H9 (cell line): ENCODE measurements around the gene SCNN1B. TPM values are rescaled to one million over a fixed set of nuclear protein-coding genes. Genes with fewer than 3 reads are reported as not detected.

ENCODE experiments used
- DNase-seq: peaks from one replicate; pipeline ENCODE4 v3.0.0-alpha.2; 2017
- H2AFZ ChIP-seq: one replicate; pipeline ENCODE4 v1.6.1; 2013; ENCODE audit warnings: mild to moderate bottlenecking, low read length, control low read depth, moderate library complexity
- H2AK5ac ChIP-seq: 2 replicates; pipeline ENCODE4 v1.6.1; 2013; ENCODE audit warnings: low read length, control low read depth, mixed read lengths; ENCODE audit not compliant: insufficient read length
- H2BK120ac ChIP-seq: one replicate; pipeline ENCODE4 v1.6.1; 2013; ENCODE audit warnings: low read depth, mild to moderate bottlenecking, low read length, control low read depth, inconsistent platforms; ENCODE audit not compliant: poor library complexity, severe bottlenecking
- H2BK12ac ChIP-seq: 2 replicates; pipeline ENCODE4 v1.6.1; 2013; ENCODE audit warnings: low read length, control low read depth, mixed read lengths, low read depth; ENCODE audit not compliant: insufficient read length
- H2BK15ac ChIP-seq: 2 replicates; pipeline ENCODE4 v1.6.1; 2013; ENCODE audit warnings: low read depth, low read length, control low read depth
- H2BK20ac ChIP-seq: one replicate; pipeline ENCODE4 v1.6.1; 2013; ENCODE audit warnings: low read depth, mild to moderate bottlenecking, low read length, control low read depth, inconsistent platforms; ENCODE audit not compliant: poor library complexity, severe bottlenecking
- H2BK5ac ChIP-seq: 2 replicates; pipeline ENCODE4 v1.6.1; 2013; ENCODE audit warnings: low read length, control low read depth, mixed read lengths; ENCODE audit not compliant: insufficient read length
- H3K14ac ChIP-seq: 2 replicates; pipeline ENCODE4 v1.6.1; 2013; ENCODE audit warnings: low read length, control low read depth; ENCODE audit not compliant: insufficient read depth
- H3K18ac ChIP-seq: 2 replicates; pipeline ENCODE4 v1.6.1; 2013; ENCODE audit warnings: low read depth, mild to moderate bottlenecking, mixed read lengths, low read length, control low read depth; ENCODE audit not compliant: insufficient read length
- H3K23ac ChIP-seq: 2 replicates; pipeline ENCODE4 v1.6.1; 2013; ENCODE audit warnings: low read length, control low read depth, mixed read lengths, low read depth; ENCODE audit not compliant: insufficient read length
- H3K23me2 ChIP-seq: 2 replicates; pipeline ENCODE4 v1.6.1; 2013; ENCODE audit warnings: low read depth, mild to moderate bottlenecking, mixed read lengths, low read length, control low read depth; ENCODE audit not compliant: insufficient read length, poor library complexity, severe bottlenecking
- H3K27ac ChIP-seq: 2 replicates; pipeline ENCODE4 v1.5.1; 2013; ENCODE audit warnings: low read length, control low read depth, mixed read lengths, low read depth; ENCODE audit not compliant: insufficient read length
- H3K27me3 ChIP-seq: 2 replicates; pipeline ENCODE4 v1.6.1; 2013; ENCODE audit warnings: low read length, control low read depth, inconsistent platforms; ENCODE audit not compliant: insufficient read depth
- H3K4ac ChIP-seq: 2 replicates; pipeline ENCODE4 v1.6.1; 2013; ENCODE audit warnings: low read depth, mild to moderate bottlenecking, control low read depth, inconsistent platforms, low read length, moderate library complexity
- H3K4me1 ChIP-seq: 2 replicates; pipeline ENCODE4 v1.6.1; 2013; ENCODE audit warnings: low read length, control low read depth, inconsistent platforms; ENCODE audit not compliant: insufficient read depth
- H3K4me2 ChIP-seq: 2 replicates; pipeline ENCODE4 v1.6.1; 2013; ENCODE audit warnings: low read length, control low read depth, mixed read lengths; ENCODE audit not compliant: insufficient read length, insufficient read depth
- H3K56ac ChIP-seq: 2 replicates; pipeline ENCODE4 v1.6.1; 2013; ENCODE audit warnings: low read depth, mild to moderate bottlenecking, mixed read lengths, low read length, control low read depth; ENCODE audit not compliant: insufficient read length
- H3K79me1 ChIP-seq: 2 replicates; pipeline ENCODE4 v1.6.1; 2013; ENCODE audit warnings: low read depth, mild to moderate bottlenecking, moderate library complexity, low read length, control low read depth, inconsistent platforms; ENCODE audit not compliant: insufficient read depth, poor library complexity, severe bottlenecking
- H3K79me2 ChIP-seq: 2 replicates; pipeline ENCODE4 v1.6.1; 2013; ENCODE audit warnings: low read length, control low read depth, inconsistent platforms; ENCODE audit not compliant: insufficient read depth
- H3K9ac ChIP-seq: 2 replicates; pipeline ENCODE4 v1.6.1; 2013; ENCODE audit warnings: low read length, control low read depth, mixed read lengths; ENCODE audit not compliant: insufficient read length; ENCODE audit errors: extremely low read depth
- H3K9me3 ChIP-seq: one replicate; pipeline ENCODE4 v1.6.1; 2013; ENCODE audit warnings: low read depth, low read length, inconsistent platforms; ENCODE audit not compliant: control insufficient read depth
- H3T11ph ChIP-seq: one replicate; pipeline ENCODE4 v1.6.1; 2013; ENCODE audit warnings: mild to moderate bottlenecking, low read length, control low read depth, inconsistent platforms
- H4K20me1 ChIP-seq: one replicate; pipeline ENCODE4 v1.6.1; 2013; ENCODE audit not compliant: control insufficient read depth, insufficient read length, insufficient read depth
- H4K5ac ChIP-seq: 2 replicates; pipeline ENCODE4 v1.6.1; 2013; ENCODE audit warnings: low read depth, mild to moderate bottlenecking, mixed read lengths, low read length, control low read depth; ENCODE audit not compliant: insufficient read length
- H4K8ac ChIP-seq: replicated peaks from 2 replicates; pipeline ENCODE4 v1.6.1; 2013; ENCODE audit warnings: low read length, control low read depth, mixed read lengths, low read depth; ENCODE audit not compliant: insufficient read length
- H4K91ac ChIP-seq: 2 replicates; pipeline ENCODE4 v1.6.1; 2013; ENCODE audit warnings: low read depth, mild to moderate bottlenecking, moderate library complexity, mixed read lengths, low read length, control low read depth; ENCODE audit not compliant: insufficient read length
- H3K27ac Mint-ChIP-seq, 3 experiments: 2 replicates in 2 of 3; 3 replicates in 1 of 3; pipeline ENCODE4 v1.8.0; 2020 to 2021; ENCODE audit warnings: mixed read lengths in 3 of 3, mild to moderate bottlenecking in 1 of 3, moderate library complexity in 1 of 3
- H3K27me3 Mint-ChIP-seq: 2 replicates; pipeline ENCODE4 v1.8.0; 2021; ENCODE audit warnings: low read depth, mild to moderate bottlenecking, moderate library complexity, mixed read lengths
- H3K36me3 Mint-ChIP-seq, 3 experiments: 2 replicates in 2 of 3; 3 replicates in 1 of 3; pipeline ENCODE4 v1.8.0; 2020 to 2021; ENCODE audit warnings: low read depth in 3 of 3, mixed read lengths in 3 of 3; ENCODE audit not compliant: insufficient read depth in 1 of 3
- H3K4me1 Mint-ChIP-seq, 2 experiments: 2 replicates each; pipeline ENCODE4 v1.8.0; 2020; ENCODE audit warnings: mixed read lengths in 2 of 2
- H3K4me3 Mint-ChIP-seq, 2 experiments: 2 replicates in 1 of 2; 3 replicates in 1 of 2; pipeline ENCODE4 v1.8.0; 2020 to 2021; ENCODE audit warnings: mild to moderate bottlenecking in 2 of 2, mixed read lengths in 2 of 2, moderate library complexity in 1 of 2
- H3K9me3 Mint-ChIP-seq, 2 experiments: 2 replicates in 1 of 2; 3 replicates in 1 of 2; pipeline ENCODE4 v1.8.0; 2020; ENCODE audit warnings: mild to moderate bottlenecking in 2 of 2, mixed read lengths in 2 of 2, moderate library complexity in 1 of 2
- WGBS: extraction: QIAGEN DNeasy Blood & Tissue Kit; methylation state at CpG from one replicate; pipeline ENCODE4 v1.1.7; 2013; ENCODE audit warnings: missing lambda C conversion rate, low lambda C conversion rate, mixed read lengths; ENCODE audit not compliant: insufficient read length; ENCODE audit errors: extremely low coverage; 5-methylcytosine and 5-hydroxymethylcytosine counted together
- total RNA-seq: library from RNA; stranded (reverse); gene quantifications from 2 replicates; pipeline ENCODE4 v1.2.1, GENCODE V29; 2021
- TF ChIP-seq, protein P1 (sequence below): fragments of 200-600 bp; sonication (generic); conservative IDR thresholded peaks from 3 replicates; pipeline ENCODE4 v1.8.0; 2021; ENCODE audit warnings: antibody characterized with exemption, mild to moderate bottlenecking

SCNN1B gene
- total RNA-seq, 1 experiment from 2014 or later, result 0.11 TPM

DNA sequence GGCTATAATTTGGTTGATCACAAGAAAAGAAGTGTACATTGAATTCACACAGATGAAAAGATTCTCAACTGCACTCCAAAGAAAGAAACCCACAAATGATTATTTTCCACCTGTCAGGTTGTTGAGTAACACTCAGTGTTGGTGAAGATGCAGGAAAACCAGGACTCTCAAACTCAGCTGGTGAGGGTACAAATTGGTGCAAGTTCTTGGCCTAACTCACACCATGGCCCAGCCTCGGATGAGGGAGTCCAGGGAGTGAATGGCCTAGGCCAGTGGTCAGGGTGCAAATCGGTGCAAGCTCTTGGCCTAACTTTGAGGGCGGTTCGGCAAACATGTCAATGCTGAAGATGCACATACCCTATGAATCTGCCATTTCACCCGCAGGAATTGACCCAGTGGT lies 8.6 kb downstream of the SCNN1B start:
- TF ChIP-seq, protein P1, sequence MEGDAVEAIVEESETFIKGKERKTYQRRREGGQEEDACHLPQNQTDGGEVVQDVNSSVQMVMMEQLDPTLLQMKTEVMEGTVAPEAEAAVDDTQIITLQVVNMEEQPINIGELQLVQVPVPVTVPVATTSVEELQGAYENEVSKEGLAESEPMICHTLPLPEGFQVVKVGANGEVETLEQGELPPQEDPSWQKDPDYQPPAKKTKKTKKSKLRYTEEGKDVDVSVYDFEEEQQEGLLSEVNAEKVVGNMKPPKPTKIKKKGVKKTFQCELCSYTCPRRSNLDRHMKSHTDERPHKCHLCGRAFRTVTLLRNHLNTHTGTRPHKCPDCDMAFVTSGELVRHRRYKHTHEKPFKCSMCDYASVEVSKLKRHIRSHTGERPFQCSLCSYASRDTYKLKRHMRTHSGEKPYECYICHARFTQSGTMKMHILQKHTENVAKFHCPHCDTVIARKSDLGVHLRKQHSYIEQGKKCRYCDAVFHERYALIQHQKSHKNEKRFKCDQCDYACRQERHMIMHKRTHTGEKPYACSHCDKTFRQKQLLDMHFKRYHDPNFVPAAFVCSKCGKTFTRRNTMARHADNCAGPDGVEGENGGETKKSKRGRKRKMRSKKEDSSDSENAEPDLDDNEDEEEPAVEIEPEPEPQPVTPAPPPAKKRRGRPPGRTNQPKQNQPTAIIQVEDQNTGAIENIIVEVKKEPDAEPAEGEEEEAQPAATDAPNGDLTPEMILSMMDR, result no peak

More for the DNA sequence above, 8.6 kb downstream of the SCNN1B start:
- Histone ChIP-seq H2AFZ (no peak overlapping the region), H3K14ac (no peak overlapping the region), H2BK15ac (no peak overlapping the region), H2BK120ac (no peak overlapping the region), H3K23ac (no peak overlapping the region), H2AK5ac (no peak overlapping the region), H3K4ac (no peak overlapping the region), H3K4me1 (no peaks in the 10 kb centered on the region), H3K27me3 (no peaks in the 10 kb centered on the region), H2BK12ac (no peak overlapping the region), H2BK20ac (no peak overlapping the region), H3K4me2 (no peak overlapping the region), H4K8ac (no peak overlapping the region), H3K79me1 (no peaks in the 10 kb centered on the region), H3K27ac (no peak overlapping the region), H2BK5ac (no peak overlapping the region), H3K79me2 (no peaks in the 10 kb centered on the region), H3K9ac (no peak overlapping the region), H3K23me2 (no peaks in the 10 kb centered on the region), H3K56ac (no peak overlapping the region), H3T11ph (no peak overlapping the region), H4K5ac (no peak overlapping the region), H4K91ac (no peak overlapping the region), H4K20me1 (no peaks in the 10 kb centered on the region), H3K9me3 (no peaks in the 10 kb centered on the region), H3K18ac (no peak overlapping the region)
- Mint-ChIP-seq H3K4me3 (no peak overlapping the region), H3K27ac (no peak overlapping the region), H3K36me3 (no peaks in the 10 kb centered on the region), H3K4me1 (no peaks in the 10 kb centered on the region), H3K27me3 (peaks cover 9% of the 10 kb centered on the region), H3K9me3 (no peaks in the 10 kb centered on the region)
- DNase-seq, result no peak
- no CpG with 5 or more reads among the region's 5 CpGs for WGBS
